Endothelial cell of umbilical vein (primary cell): ENCODE data around the gene ZMAT3. TPM values are rescaled to one million over a fixed set of nuclear protein-coding genes. Genes with fewer than 3 reads are reported as not detected.

Source experiments
- BruUV-seq: library from RNA; stranded (reverse); fragments of 400-500 nt; replicated peaks from 2 replicates; lab custom pipeline; 2021; lab: Mats Ljungman, UMichigan
- CTCF ChIA-PET: fragments of 300-600, 350-600 bp; sonication (Branson Sonifier 250); formaldehyde crosslinking; loops from one replicate; lab custom pipeline; 2021; ENCODE audit warnings: antibody characterized with exemption, inconsistent platforms; lab: Charles Lee
- POLR2A ChIA-PET: fragments of 300-600, 350-600 bp; sonication (Branson Sonifier 250); formaldehyde crosslinking; loops from one replicate; lab custom pipeline; 2021; ENCODE audit warnings: antibody characterized with exemption, inconsistent platforms; lab: Charles Lee
- DNase-seq: peaks from one replicate; pipeline ENCODE4 v3.0.0-alpha.2; 2011; ENCODE audit warnings: low read depth, low spot score
- FAIRE-seq: peaks from 2 replicates; lab custom pipeline; 2011; peaks lifted over from hg19 to GRCh38; lab: Jason Lieb, UNC
- H2AFZ ChIP-seq: 2 replicates; pipeline ENCODE4 v1.6.0; 2012; ENCODE audit warnings: low read depth, low read length, control low read depth, inconsistent platforms
- H3K27ac ChIP-seq: 2 replicates; pipeline ENCODE4 v1.5.1; 2011; ENCODE audit warnings: low read depth, mild to moderate bottlenecking, control low read depth, low read length, moderate library complexity; ENCODE audit not compliant: insufficient read depth
- H3K27me3 ChIP-seq, 2 experiments: 2 replicates each; pipeline versions ENCODE4 v1.6.0 to v1.6.1; 2011; ENCODE audit warnings: low read length in 2 of 2, mixed read lengths in 1 of 2; ENCODE audit not compliant: control insufficient read depth in 2 of 2, insufficient read depth in 2 of 2
- H3K36me3 ChIP-seq, 2 experiments: 2 replicates in 1 of 2; 3 replicates in 1 of 2; pipeline ENCODE4 v1.5.1; 2011; ENCODE audit warnings: low read length in 2 of 2, mild to moderate bottlenecking in 1 of 2, moderate library complexity in 1 of 2; ENCODE audit not compliant: control insufficient read depth in 2 of 2, insufficient read depth in 2 of 2; ENCODE audit errors: extremely low read depth in 1 of 2
- H3K4me1 ChIP-seq: 3 replicates; pipeline ENCODE4 v1.5.1; 2011; ENCODE audit warnings: mild to moderate bottlenecking, low read length; ENCODE audit not compliant: control insufficient read depth, insufficient read depth; ENCODE audit errors: extremely low read depth
- H3K4me2 ChIP-seq: 2 replicates; pipeline ENCODE4 v1.6.1; 2011; ENCODE audit warnings: low read length, control low read depth, mixed read lengths; ENCODE audit not compliant: insufficient read depth
- H3K4me3 ChIP-seq, 3 experiments: fragments of 200-600 bp in 1 of 3; sonication (generic), shearing (Covaris generic) in 1 of 3; replicated peaks in 1 of 3; 2 replicates each; pipeline ENCODE4 v1.5.1; 2011 to 2016; ENCODE audit warnings: control low read depth in 3 of 3, low read length in 3 of 3, mild to moderate bottlenecking in 2 of 3, inconsistent platforms in 1 of 3, low read depth in 1 of 3, moderate library complexity in 1 of 3; ENCODE audit not compliant: insufficient read depth in 1 of 3
- H3K79me2 ChIP-seq: 2 replicates; pipeline ENCODE4 v1.6.0; 2012; ENCODE audit warnings: low read length, inconsistent platforms; ENCODE audit not compliant: control insufficient read depth, insufficient read depth
- H3K9ac ChIP-seq: replicated peaks from 2 replicates; pipeline ENCODE3; 2011; ENCODE audit warnings: low read length, control low read depth; ENCODE audit not compliant: insufficient read depth; ENCODE audit errors: extremely low read depth
- H3K9me1 ChIP-seq: replicated peaks from 3 replicates; pipeline ENCODE4 v1.6.0; 2011; ENCODE audit warnings: mild to moderate bottlenecking, low read length; ENCODE audit not compliant: control insufficient read depth, insufficient read depth; ENCODE audit errors: extremely low read depth
- H3K9me3 ChIP-seq: replicated peaks from 2 replicates; pipeline ENCODE4 v1.5.1; 2012; ENCODE audit warnings: low read length, inconsistent platforms; ENCODE audit not compliant: control insufficient read depth, insufficient read depth
- H4K20me1 ChIP-seq: replicated peaks from 2 replicates; pipeline ENCODE3; 2011; ENCODE audit warnings: mild to moderate bottlenecking, low read length; ENCODE audit not compliant: control insufficient read depth, insufficient read depth; ENCODE audit errors: extremely low read depth
- EZH2 ChIP-seq: IDR thresholded peaks from 2 replicates; pipeline ENCODE4 v1.6.1; 2012; ENCODE audit warnings: borderline replicate concordance, low read depth, mild to moderate bottlenecking, moderate library complexity, low read length, inconsistent platforms; ENCODE audit not compliant: severe bottlenecking
- FOS ChIP-seq: IDR thresholded peaks from 2 replicates; pipeline ENCODE4 v1.6.1; 2011; ENCODE audit warnings: mild to moderate bottlenecking, low read length, moderate library complexity, borderline replicate concordance; ENCODE audit not compliant: insufficient read depth
- GATA2 ChIP-seq: IDR thresholded peaks from 2 replicates; pipeline ENCODE4 v1.7.0; 2011; ENCODE audit warnings: low read depth, mild to moderate bottlenecking, moderate library complexity, mixed read lengths, low read length; ENCODE audit not compliant: insufficient read length, insufficient read depth
- JUN ChIP-seq: IDR thresholded peaks from 2 replicates; pipeline ENCODE4 v1.6.1; 2011; ENCODE audit warnings: borderline replicate concordance, low read depth; ENCODE audit not compliant: insufficient read length, insufficient read depth
- MYC ChIP-seq: IDR thresholded peaks from one replicate; pipeline ENCODE4 v1.6.1; 2011; ENCODE audit warnings: mild to moderate bottlenecking, low read depth, low read length
- POLR2A ChIP-seq: IDR thresholded peaks from 2 replicates; pipeline ENCODE4 v1.6.1; 2012; ENCODE audit warnings: low read depth, mild to moderate bottlenecking, control low read depth, low read length
- POLR2AphosphoS5 ChIP-seq: IDR thresholded peaks from 2 replicates; pipeline ENCODE4 v1.6.1; 2012; ENCODE audit warnings: low read depth, mild to moderate bottlenecking, control low read depth, low read length, moderate library complexity; ENCODE audit not compliant: insufficient read depth
- dilution Hi-C: fragments of 300-500 bp; cut with MboI; formaldehyde crosslinking; loops from one replicate; pipeline ENCODE4 v1.15.0; 2019; ENCODE audit warnings: low sequenced_read_pairs; ENCODE audit not compliant: extremely low pct_ligation_motif_present
- intact Hi-C: fragments of 100-400 bp; cut with micrococcal nuclease; formaldehyde crosslinking; loops from one replicate; pipeline ENCODE4 v1.10.0; 2022
- polyA plus RNA-seq, 4 experiments: library from polyadenylated mRNA; depleted of rRNA in 3 of 4; stranded (reverse) in 3 of 4; unstranded in 1 of 4; fragments of >200 nt; gene quantifications; 2 replicates each; pipeline versions ENCODE4 v1.2.1 to v1.2.3, GENCODE V29; 2011 to 2012; ENCODE audit warnings: missing spikeins in 1 of 4
- total RNA-seq: library from RNA; stranded (reverse); gene quantifications from 2 replicates; pipeline ENCODE4 v1.2.3, GENCODE V29; 2021
- TF ChIP-seq, protein P1 (sequence below), 2 donors: IDR thresholded peaks; 1 replicate in 1 of 2; 2 replicates in 1 of 2; pipeline ENCODE4 v1.5.1; 2011; ENCODE audit warnings: low read length in 2 of 2, mild to moderate bottlenecking in 2 of 2, moderate library complexity in 2 of 2, control low read depth in 1 of 2, inconsistent platforms in 1 of 2, low read depth in 1 of 2; ENCODE audit not compliant: insufficient read depth in 1 of 2; ENCODE audit errors: extremely low read depth in 1 of 2
- TF ChIP-seq, protein P2 (sequence below): IDR thresholded peaks from 2 replicates; pipeline ENCODE4 v1.6.1; 2011; ENCODE audit not compliant: insufficient read depth, insufficient read length

ZMAT3 gene
- total and polyA plus RNA-seq, 2 donors (not counting 3 experiments of a cell fraction or from before 2014, with no cell fraction given): 13.2 to 33.1 TPM

DNA sequence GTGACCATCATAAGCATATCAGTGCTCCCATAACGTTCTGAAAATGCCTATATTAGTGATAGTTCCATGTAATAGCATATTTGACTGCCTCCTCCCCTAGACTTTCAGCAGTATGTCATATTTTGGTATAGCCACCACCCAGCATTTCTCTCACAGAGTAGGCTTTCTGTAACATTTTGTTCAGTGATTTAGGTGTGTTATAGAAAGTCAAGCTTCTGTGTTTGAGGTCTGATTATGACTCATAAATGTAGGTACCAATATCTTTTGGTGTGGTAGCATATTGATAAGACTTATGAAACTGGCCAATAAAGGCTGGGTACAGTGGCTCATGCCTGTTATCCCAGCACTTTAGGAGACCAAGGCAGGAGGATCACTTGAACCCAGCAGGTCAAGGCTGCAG is 34.3 kb upstream of the ZMAT3 start:
- Histone ChIP-seq H3K36me3 (no peaks in the 10 kb centered on the region), H3K27ac (no peak overlapping the region), H3K27me3 (no peaks in the 10 kb centered on the region), H2AFZ (no peak overlapping the region), H3K4me3 (no peak overlapping the region), H3K4me1 (peaks cover 4% of the 10 kb centered on the region), H3K79me2 (no peaks in the 10 kb centered on the region), H4K20me1 (no peaks in the 10 kb centered on the region), H3K4me2 (no peak overlapping the region), H3K9me1 (no peaks in the 10 kb centered on the region), H3K9ac (no peak overlapping the region), H3K9me3 (peaks cover 2% of the 10 kb centered on the region)
- no TSS peak for BruUV-seq
- ChIA-PET POLR2A (no interaction called here), CTCF (interaction anchor here (0.6 to 4.6 kb wide), 10 partner anchors 9 to 222 kb away, joined by 3 to 47 read pairs (median 6); partner anchors contain the start of gene PIK3CA)
- FAIRE-seq: no peak
- dilution Hi-C loops: no loop called here
- no peak for DNase-seq
- TF ChIP-seq, protein P1, sequence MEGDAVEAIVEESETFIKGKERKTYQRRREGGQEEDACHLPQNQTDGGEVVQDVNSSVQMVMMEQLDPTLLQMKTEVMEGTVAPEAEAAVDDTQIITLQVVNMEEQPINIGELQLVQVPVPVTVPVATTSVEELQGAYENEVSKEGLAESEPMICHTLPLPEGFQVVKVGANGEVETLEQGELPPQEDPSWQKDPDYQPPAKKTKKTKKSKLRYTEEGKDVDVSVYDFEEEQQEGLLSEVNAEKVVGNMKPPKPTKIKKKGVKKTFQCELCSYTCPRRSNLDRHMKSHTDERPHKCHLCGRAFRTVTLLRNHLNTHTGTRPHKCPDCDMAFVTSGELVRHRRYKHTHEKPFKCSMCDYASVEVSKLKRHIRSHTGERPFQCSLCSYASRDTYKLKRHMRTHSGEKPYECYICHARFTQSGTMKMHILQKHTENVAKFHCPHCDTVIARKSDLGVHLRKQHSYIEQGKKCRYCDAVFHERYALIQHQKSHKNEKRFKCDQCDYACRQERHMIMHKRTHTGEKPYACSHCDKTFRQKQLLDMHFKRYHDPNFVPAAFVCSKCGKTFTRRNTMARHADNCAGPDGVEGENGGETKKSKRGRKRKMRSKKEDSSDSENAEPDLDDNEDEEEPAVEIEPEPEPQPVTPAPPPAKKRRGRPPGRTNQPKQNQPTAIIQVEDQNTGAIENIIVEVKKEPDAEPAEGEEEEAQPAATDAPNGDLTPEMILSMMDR (IDR thresholded peaks at IDR 0.05; ENCODE audit: extremely low read depth in 1 of 2, insufficient read depth in 1 of 2, low read depth in 1 of 2, low read length in 2 of 2): no peak
- TF ChIP-seq, protein P2, sequence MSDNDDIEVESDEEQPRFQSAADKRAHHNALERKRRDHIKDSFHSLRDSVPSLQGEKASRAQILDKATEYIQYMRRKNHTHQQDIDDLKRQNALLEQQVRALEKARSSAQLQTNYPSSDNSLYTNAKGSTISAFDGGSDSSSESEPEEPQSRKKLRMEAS: no peak
- no peak for TF ChIP-seq POLR2A
- no peak for TF ChIP-seq EZH2
- no peak for TF ChIP-seq POLR2AphosphoS5
- no peak for TF ChIP-seq FOS
- TF ChIP-seq MYC: no peak
- no peak for TF ChIP-seq JUN
- no peak for TF ChIP-seq GATA2
- intact Hi-C loops: loop anchor here (1.0 to 5.0 kb wide), 3 partner anchors 41 to 210 kb away; partner anchors contain the start of gene PIK3CA
